OCI-LY7 (cell line): ENCODE results near the gene TMEM200A. TPM values are rescaled to one million over a fixed set of nuclear protein-coding genes. Genes with fewer than 3 reads are reported as not detected.

Source experiments
- BruUV-seq: library from RNA; stranded (reverse); fragments of 400-500 nt; replicated peaks from 2 replicates; lab custom pipeline; 2021; lab: Mats Ljungman, UMichigan
- CTCF ChIA-PET: fragments of 300-600 bp; sonication (Branson Sonifier 250); formaldehyde crosslinking; loops from one replicate; lab custom pipeline; 2022; ENCODE audit warnings: antibody characterized with exemption; ENCODE audit not compliant: unreplicated experiment; lab: Charles Lee
- POLR2A ChIA-PET: fragments of 300-600 bp; sonication (Branson Sonifier 250); formaldehyde crosslinking; loops from one replicate; lab custom pipeline; 2022; ENCODE audit warnings: antibody characterized with exemption; lab: Charles Lee
- DNase-seq: peaks from one replicate; pipeline ENCODE4 v3.0.0-alpha.2; 2015; ENCODE audit warnings: low spot score
- H2AFZ ChIP-seq: fragments of 200-600 bp; sonication (generic), shearing (Covaris generic); 2 replicates; pipeline ENCODE4 v1.6.1; 2014; ENCODE audit warnings: mild to moderate bottlenecking, antibody characterized with exemption, low read length, moderate library complexity
- H3K27ac ChIP-seq: fragments of 200-600 bp; sonication (generic); 2 replicates; pipeline ENCODE4 v1.5.1; 2014; ENCODE audit warnings: mixed run types, low read depth, mild to moderate bottlenecking, moderate library complexity, low read length, inconsistent platforms; ENCODE audit not compliant: poor library complexity, severe bottlenecking
- H3K36me3 ChIP-seq: fragments of 200-600 bp; sonication (generic); 2 replicates; pipeline ENCODE4 v1.6.1; 2014; ENCODE audit warnings: mild to moderate bottlenecking, antibody characterized with exemption, low read length, moderate library complexity, mixed read lengths; ENCODE audit not compliant: insufficient read depth
- H3K4me1 ChIP-seq: fragments of 200-600 bp; sonication (generic); 2 replicates; pipeline ENCODE4 v1.5.1; 2014; ENCODE audit warnings: mild to moderate bottlenecking, low read length; ENCODE audit not compliant: insufficient read depth, poor library complexity, severe bottlenecking
- H3K4me2 ChIP-seq: fragments of 200-600 bp; sonication (generic); 2 replicates; pipeline ENCODE4 v1.6.1; 2014; ENCODE audit warnings: mild to moderate bottlenecking, low read length
- H3K4me3 ChIP-seq: fragments of 200-600 bp; sonication (generic); 2 replicates; pipeline ENCODE4 v1.5.1; 2014; ENCODE audit warnings: mild to moderate bottlenecking, low read depth, low read length; ENCODE audit not compliant: poor library complexity, severe bottlenecking
- H3K79me2 ChIP-seq: fragments of 200-600 bp; sonication (generic); 2 replicates; pipeline ENCODE4 v1.6.1; 2016; ENCODE audit warnings: low read depth, mild to moderate bottlenecking, low read length, moderate library complexity, mixed read lengths; ENCODE audit not compliant: insufficient read depth
- H3K9me2 ChIP-seq: fragments of 200-600 bp; sonication (generic); 2 replicates; pipeline ENCODE4 v1.6.1; 2016; ENCODE audit warnings: mild to moderate bottlenecking, low read length, mixed read lengths; ENCODE audit not compliant: insufficient read depth
- H3K9me3 ChIP-seq: fragments of 200-600 bp; sonication (generic); 2 replicates; pipeline ENCODE4 v1.6.1; 2014; ENCODE audit warnings: mild to moderate bottlenecking, mixed run types, low read length, mixed read lengths
- H4K20me1 ChIP-seq: fragments of 200-600 bp; sonication (generic); 2 replicates; pipeline ENCODE4 v1.6.1; 2014; ENCODE audit warnings: mild to moderate bottlenecking, antibody characterized with exemption, low read length, moderate library complexity, mixed read lengths; ENCODE audit not compliant: insufficient read depth
- EZH2phosphoT487 ChIP-seq: fragments of 200-600 bp; sonication (generic); IDR thresholded peaks from 2 replicates; pipeline ENCODE4 v1.6.1; 2018; ENCODE audit warnings: low read depth, borderline replicate concordance, mild to moderate bottlenecking, mixed run types, antibody characterized with exemption, low read length, moderate library complexity, mixed read lengths
- intact Hi-C: fragments of 100-400 bp; cut with micrococcal nuclease; formaldehyde crosslinking; loops from one replicate; pipeline ENCODE4 v1.10.0; 2022; ENCODE audit not compliant: unreplicated experiment
- total RNA-seq, 2 experiments: library from RNA; depleted of rRNA in 1 of 2; stranded (reverse); fragments of >200 nt in 1 of 2; shearing (Covaris generic) in 1 of 2; gene quantifications; 2 replicates each; pipeline ENCODE4 v1.2.3, GENCODE V29; 2014 to 2022
- TF ChIP-seq, protein P1 (sequence below): fragments of 200-600 bp; sonication (generic); conservative IDR thresholded peaks from 2 replicates; pipeline ENCODE4 v1.5.1; 2014; ENCODE audit warnings: mild to moderate bottlenecking, antibody characterized with exemption, low read length, moderate library complexity, mixed read lengths

TMEM200A gene
- total RNA-seq, 2 experiments from 2014 or later, result not detected

GRCh38 chr6:130424710-130425109 lies 58.9 kb downstream of the TMEM200A start:
- no peak for DNase-seq
- H3K4me3 ChIP-seq, result no peak overlapping the region
- no peaks in the 10 kb centered on the region for H3K4me1 ChIP-seq
- no peak overlapping the region for H2AFZ ChIP-seq
- no peak overlapping the region for H3K4me2 ChIP-seq
- CTCF ChIA-PET, result no interaction called here
- H3K79me2 ChIP-seq, result no peaks in the 10 kb centered on the region
- H3K27ac ChIP-seq, result no peak overlapping the region
- H3K9me2 ChIP-seq, result no peaks in the 10 kb centered on the region
- no peaks in the 10 kb centered on the region for H3K36me3 ChIP-seq
- no peaks in the 10 kb centered on the region for H3K9me3 ChIP-seq
- no peak for TF ChIP-seq EZH2phosphoT487
- TF ChIP-seq, protein P1, sequence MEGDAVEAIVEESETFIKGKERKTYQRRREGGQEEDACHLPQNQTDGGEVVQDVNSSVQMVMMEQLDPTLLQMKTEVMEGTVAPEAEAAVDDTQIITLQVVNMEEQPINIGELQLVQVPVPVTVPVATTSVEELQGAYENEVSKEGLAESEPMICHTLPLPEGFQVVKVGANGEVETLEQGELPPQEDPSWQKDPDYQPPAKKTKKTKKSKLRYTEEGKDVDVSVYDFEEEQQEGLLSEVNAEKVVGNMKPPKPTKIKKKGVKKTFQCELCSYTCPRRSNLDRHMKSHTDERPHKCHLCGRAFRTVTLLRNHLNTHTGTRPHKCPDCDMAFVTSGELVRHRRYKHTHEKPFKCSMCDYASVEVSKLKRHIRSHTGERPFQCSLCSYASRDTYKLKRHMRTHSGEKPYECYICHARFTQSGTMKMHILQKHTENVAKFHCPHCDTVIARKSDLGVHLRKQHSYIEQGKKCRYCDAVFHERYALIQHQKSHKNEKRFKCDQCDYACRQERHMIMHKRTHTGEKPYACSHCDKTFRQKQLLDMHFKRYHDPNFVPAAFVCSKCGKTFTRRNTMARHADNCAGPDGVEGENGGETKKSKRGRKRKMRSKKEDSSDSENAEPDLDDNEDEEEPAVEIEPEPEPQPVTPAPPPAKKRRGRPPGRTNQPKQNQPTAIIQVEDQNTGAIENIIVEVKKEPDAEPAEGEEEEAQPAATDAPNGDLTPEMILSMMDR, result no peak
- H4K20me1 ChIP-seq, result no peaks in the 10 kb centered on the region
- POLR2A ChIA-PET, result no interaction called here
- intact Hi-C loops, result no loop called here
- BruUV-seq, result no TSS peak

DNA sequence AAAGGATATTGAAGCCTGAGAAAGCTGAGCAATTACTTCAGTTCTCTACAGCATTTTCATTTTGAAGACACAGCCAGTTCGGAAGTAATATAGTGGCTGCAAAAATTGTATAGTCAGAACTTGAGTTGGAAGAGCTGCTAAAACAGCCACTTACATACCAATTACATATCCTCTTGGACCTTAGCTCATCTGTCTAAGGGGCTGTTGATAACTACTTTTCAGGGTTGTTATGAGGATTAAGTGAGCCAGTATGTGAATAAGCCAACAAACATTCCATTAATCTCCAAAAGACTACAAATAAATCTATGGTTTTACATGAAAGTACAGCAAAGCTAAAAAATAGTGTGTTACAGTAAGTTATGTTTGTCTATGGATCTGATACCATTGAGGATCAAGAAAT lies 59.7 kb downstream of the TMEM200A start:
- no TSS peak for BruUV-seq
- H3K27ac ChIP-seq, result no peak overlapping the region
- no peaks in the 10 kb centered on the region for H3K4me1 ChIP-seq
- no peak overlapping the region for H2AFZ ChIP-seq
- H3K79me2 ChIP-seq, result no peaks in the 10 kb centered on the region
- no peak overlapping the region for H3K4me3 ChIP-seq
- TF ChIP-seq, protein P1, result no peak
- no peak for TF ChIP-seq EZH2phosphoT487
- H3K9me2 ChIP-seq, result no peaks in the 10 kb centered on the region
- H4K20me1 ChIP-seq, result no peaks in the 10 kb centered on the region
- no peak for DNase-seq
- ChIA-PET CTCF (no interaction called here), POLR2A (interaction anchor here (1.1 kb wide), 1 partner anchor 22 kb away, joined by 3 read pairs; no protein-coding TSS in a partner anchor)
- no peaks in the 10 kb centered on the region for H3K9me3 ChIP-seq
- H3K36me3 ChIP-seq, result no peaks in the 10 kb centered on the region
- intact Hi-C loops, result no loop called here
- no peak overlapping the region for H3K4me2 ChIP-seq

GRCh38 chr6:130426066-130426721 lies 60.4 kb downstream of the TMEM200A start:
- Histone ChIP-seq H3K4me1 (no peaks in the 10 kb centered on the region), H3K4me3 (no peak overlapping the region), H4K20me1 (no peaks in the 10 kb centered on the region), H3K79me2 (no peaks in the 10 kb centered on the region), H2AFZ (no peak overlapping the region), H3K36me3 (no peaks in the 10 kb centered on the region), H3K4me2 (no peak overlapping the region), H3K9me2 (no peaks in the 10 kb centered on the region), H3K9me3 (no peaks in the 10 kb centered on the region), H3K27ac (no peak overlapping the region)
- intact Hi-C loops, result no loop called here
- no peak for TF ChIP-seq EZH2phosphoT487
- TF ChIP-seq, protein P1, result no peak
- no TSS peak for BruUV-seq
- ChIA-PET POLR2A (interaction anchor here (1.1 kb wide), 1 partner anchor 22 kb away, joined by 3 read pairs; no protein-coding TSS in a partner anchor), CTCF (no interaction called here)
- no peak for DNase-seq
